Renal cortex interstitium (tissue), 11 donors: ENCODE results near the gene XXYLT1. TPM values are rescaled to one million over a fixed set of nuclear protein-coding genes. Genes with fewer than 3 reads are reported as not detected.
"Not testable (repeated sequence)": the region's sequence is repeated elsewhere in the genome, so short reads cannot be mapped to it uniquely, and the experiment has no call there.

Experiments used
- DNase-seq, 11 donors: peaks; one replicate each; pipeline ENCODE4 v3.0.0-alpha.2; 2013; ENCODE audit warnings: low read depth in 9 of 11, low spot score in 4 of 11; ENCODE audit errors: extremely low read depth in 1 of 11
- polyA plus RNA-seq, 3 donors: library from polyadenylated mRNA; unstranded; fragments of 120-200 nt; gene quantifications; one replicate each; pipeline ENCODE4 v1.2.1, GENCODE V29; 2013; ENCODE audit not compliant: insufficient read length in 3 of 3

The XXYLT1 gene
- polyA plus RNA-seq, 3 donors, result 27.3 to 35.5 (median 27.8) TPM

DNA sequence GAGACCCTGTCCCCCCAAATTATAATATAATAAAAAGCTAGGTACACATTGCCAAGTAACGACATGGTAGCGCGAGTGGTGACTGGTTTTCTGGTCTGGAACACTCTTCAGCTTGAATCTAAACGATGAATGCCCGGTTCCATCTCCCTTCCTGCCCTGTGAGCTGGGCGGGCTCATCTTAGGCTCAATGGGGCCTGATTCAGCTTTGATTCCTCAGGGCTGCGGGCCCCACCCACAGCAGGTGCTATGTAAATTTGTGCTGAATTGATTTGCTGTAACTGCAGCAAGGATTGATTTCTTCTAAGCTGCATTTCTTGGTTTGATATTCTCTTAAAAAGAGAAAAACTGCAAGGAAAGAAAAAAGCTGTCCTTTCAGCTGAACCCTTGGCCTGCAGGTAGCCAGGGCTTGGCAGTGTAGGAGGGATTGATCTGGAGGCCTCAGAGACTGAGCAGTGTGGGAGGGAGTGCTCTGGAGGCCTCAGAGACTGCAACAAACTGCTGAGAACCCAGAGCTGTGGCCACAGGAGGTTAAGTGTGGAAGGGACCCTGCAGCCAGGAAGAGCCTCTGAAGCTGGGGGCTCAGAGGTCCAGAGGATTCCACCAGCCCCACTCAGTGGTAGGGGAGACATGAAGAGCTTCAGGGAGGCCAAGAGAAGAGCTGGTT, 231.6 kb downstream of the XXYLT1 start:
- DNase-seq, result no peak

DNA sequence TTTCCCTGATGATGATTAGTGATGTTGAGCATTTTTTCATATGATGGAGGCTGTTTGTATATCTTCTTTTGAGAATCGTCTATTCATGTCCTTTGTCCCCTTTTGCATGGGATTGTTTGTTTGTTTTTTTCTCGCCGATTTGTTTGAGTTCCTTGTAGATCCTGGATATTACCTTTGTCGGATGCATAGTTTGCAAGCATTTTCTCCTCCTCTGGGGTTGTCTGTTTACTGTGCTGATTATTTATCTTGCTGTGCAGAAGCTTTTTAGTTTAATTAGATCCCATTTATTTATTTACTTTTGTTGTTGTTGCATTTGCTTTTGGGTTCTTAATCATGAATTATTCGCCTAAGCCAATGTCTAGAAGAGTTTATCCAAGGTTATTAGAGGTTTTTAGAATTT, 232.8 kb downstream of the XXYLT1 start:
- no peak for DNase-seq

DNA sequence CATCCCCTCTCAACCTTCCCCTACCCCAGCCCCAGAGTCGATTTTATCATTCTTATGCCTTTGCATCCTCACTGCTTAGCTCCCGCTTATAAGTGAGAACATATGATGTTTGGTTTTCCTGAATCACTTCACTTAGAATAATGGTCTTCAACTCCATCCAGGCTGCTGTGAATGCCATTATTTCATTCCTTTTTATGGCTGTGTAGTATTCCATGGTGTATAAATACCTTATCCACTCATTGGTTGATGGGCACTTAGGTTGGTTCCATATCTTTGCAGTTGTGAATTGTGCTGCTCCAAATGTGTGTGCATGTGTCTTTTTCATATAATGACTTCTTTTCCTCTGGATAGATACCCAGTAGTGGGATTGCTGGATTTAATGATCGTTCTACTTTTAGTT, 233.4 kb downstream of the XXYLT1 start:
- not testable (repeated sequence) for DNase-seq

DNA sequence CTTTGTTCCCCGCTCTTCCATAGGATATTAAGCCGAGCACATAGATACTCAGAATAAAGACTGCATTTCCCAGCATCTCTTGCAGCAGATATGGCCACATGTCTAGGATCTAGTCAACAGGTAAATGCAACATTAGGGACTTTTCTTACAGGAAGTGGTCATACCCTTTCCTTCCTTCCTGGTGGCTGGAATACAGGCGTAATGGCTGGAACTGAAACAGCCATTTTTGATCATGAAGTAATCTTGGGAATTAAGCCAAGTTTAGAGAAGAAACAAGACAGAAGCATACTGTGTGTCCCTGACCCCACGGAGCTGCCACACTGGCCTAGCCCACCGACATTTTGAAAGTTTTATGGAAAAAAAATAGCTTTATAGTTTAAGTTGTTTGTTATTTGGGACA, 234.0 kb downstream of the XXYLT1 start:
- no peak for DNase-seq

DNA sequence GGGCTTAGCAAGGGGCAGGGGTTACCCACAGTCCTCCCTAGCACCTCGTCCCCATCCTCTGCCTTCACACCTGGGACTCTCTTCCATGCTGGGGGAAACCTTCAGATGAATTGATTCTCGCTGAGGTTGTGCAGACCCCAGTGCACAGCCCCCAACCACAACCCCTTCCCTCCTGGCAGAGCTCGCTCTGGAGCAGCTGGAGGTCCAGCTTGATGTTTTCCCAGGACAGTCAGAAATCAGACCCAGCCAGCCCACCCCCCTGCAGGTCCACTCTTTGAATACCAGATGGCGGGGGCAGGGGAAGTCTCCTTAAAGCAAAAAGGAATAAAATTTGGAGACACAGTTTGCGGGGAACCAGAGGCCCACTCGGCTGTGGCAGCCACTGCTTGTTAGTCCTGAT, 234.4 kb downstream of the XXYLT1 start:
- no peak for DNase-seq

DNA sequence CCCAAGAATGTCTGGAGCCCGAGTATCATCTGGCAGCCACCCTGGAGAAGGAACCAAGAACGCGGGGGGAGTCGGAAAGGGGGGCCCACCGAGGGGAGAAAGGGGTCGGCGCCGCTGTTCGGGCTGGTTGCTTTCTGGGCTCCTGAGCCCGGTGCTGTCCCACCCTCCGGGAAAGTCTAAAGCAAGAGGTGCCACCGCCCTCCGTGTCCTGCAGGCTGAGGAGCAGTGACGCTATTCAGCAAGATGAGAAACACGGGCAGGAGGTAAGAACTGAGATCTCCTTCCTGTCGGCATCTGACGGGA, 234.8 kb downstream of the XXYLT1 start:
- DNase-seq, result no peak

DNA sequence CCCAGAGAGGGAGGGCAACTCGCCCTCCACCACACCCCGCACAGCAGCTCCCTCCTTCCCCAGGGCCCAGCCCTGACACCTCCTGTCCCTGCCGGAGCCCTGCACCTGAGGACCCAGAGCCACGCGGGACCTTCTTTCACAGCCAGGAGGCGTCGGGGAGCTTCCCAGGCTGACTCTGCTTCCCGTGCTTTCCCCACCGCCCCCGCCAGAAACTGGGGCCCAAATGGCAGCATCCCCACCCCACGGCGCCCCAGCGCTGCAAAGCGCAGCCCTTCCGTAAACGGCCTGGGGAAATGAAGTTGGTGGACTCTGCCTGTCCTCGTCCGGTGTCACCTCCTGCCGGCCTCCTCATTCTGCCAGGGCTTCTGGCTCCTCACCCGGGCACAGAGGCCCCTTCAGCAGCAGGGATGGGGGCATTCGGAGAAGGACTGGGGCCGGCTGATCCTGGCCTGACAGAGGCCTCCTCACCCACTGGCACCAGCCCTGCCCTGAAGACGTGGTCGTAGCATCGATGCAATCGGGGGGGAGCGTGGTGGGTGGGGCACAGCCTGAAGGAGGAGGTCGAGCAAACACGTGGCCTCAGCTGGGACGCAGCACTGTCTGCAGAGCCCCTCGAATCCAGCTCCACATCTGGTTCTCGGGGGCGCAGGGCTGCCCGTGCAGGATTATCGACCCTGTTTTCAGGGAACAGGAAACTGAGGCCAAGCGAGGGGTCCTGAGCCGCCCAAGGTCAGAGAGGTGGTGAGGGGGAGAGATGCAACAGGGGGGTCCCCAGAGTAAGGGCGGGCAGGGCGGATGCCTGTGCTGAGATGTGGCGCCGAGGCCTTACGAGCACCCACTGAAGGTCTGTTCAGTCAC, 235.4 kb downstream of the XXYLT1 start:
- DNase-seq, result no peak

DNA sequence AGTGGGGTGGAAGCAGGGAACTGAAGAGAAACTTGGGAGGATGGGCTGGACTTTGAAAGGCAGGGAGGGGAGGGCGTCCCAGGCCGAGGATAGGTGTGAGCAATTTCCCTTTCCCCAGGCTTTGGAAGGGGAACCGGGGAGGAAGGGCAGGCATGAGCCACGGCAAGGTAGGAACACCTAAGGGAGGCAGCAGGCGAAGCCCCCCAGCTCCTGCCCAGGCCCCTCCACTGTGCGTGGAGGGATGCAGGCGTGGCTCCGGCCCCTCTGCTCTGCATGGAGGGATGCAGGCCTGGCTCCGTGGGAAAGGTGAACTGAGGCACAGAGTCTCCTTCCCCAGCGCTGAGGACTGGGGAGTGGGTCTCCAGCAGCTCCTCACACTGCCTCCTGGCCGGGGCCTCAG, 236.4 kb downstream of the XXYLT1 start:
- no peak for DNase-seq

DNA sequence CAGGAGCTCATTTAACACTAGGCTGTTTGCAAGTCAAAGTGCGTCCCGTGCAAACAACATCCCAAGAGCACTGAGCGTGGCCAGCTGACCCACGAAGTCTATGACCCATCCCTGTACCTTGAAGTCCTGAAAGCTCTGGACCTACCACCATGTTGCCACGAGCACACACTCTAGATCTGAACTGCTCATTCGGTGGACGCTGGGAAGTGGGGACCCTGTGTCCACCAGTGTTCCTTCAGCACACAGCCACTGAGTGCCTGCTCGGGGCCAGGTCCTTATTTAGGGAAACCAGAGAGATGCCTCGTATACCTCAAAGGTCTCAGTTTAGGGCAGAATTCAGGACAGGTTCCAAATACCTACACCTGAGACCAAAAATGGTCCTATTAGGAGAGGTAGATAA, 236.9 kb downstream of the XXYLT1 start:
- DNase-seq, result no peak

DNA sequence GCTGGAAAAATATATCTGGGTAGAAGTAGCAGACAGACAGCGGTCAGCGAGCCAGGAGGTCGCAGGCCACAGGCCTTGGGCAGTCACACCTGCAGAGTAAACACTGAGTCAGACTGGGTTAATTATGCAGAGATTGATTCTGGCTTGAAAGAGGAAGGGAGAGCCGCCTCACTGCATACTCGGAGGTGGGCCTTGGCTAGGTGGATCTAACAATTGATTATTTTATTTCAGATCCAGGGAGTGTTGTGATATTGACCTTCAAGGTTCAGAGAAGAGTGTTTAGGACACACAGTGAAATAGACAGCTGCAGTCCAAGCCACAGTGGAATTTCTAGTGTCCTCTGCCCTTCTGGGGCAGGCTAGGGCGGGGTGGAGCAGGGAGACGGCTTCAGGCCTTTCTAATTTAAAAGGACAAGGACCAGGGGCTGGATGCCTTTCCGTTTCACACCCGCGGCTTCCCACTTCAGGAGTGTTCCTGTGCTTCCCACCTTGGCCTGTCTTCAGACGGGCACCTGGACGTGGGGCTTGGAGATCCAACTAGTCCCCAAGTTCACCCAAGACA, 237.3 kb downstream of the XXYLT1 start:
- no peak for DNase-seq

DNA sequence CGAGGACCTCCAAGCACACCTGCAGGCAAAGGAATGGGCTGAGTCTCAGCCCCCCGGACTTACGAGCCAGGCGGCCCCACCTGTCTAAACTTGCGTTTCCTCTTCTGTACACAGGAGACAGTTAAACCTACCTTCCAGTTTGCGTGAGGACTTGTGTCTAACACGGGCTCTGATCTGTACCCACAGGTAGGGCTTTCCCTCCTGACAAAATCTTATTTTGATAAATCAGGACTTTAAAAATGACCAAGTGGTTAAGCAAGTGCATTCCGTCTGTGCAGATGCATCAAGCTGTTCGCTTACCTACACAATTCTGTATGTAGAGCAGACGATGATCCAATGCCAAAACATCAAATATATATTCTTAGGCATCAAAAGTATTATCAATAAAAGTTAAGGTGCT, 238.0 kb downstream of the XXYLT1 start:
- DNase-seq, result no peak

DNA sequence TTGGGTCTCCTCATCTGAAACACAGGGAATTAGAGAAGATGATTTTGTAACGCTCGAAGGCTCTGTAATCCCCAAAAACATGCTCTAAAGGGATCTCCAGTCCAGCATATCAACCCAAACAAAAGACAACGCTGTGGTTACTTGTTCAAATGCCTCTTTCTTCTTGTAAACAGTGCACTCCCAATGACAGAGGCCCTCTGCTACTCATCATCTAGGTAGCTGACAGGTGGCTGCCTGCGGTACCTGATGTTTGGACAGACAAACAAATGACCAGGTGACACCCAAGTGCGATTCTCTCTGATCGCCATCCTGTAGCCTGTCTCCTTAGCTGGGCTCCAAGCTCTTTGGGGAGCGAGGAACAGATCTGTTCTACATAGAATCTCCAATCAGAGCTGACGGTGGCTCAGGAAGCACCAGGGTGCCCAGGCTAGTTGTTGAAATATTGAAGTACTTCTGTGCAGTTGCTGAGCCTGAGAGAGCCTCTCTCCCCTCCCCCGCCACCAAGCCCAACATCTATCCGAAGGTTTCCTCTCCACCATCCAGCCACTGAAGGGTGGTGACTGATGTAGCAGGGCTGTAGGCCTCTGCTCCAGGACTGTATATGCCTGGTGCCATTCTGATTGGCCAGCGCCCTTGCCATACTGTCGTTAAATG, 238.7 kb downstream of the XXYLT1 start:
- DNase-seq, result no peak

DNA sequence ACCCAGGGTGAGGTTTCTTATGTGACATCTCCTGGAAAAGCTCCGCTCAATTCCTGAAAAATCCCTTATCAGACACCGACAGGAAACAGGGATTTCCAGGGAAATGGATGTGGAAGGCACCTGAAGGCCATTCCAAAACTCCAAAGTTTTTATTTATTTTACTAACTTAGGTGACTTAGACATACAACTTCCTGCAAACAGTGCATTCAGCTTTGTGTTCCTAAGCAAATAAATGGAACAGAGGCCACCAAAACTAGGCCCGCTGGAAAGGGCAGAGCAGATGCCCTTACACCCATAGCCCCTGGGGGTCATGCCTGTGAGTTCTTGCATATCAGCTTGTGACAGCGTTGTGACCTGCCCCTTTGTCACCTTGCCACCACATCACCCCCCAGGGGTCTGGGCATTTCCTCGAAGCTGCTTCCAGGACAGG, 239.4 kb downstream of the XXYLT1 start:
- DNase-seq, result no peak

DNA sequence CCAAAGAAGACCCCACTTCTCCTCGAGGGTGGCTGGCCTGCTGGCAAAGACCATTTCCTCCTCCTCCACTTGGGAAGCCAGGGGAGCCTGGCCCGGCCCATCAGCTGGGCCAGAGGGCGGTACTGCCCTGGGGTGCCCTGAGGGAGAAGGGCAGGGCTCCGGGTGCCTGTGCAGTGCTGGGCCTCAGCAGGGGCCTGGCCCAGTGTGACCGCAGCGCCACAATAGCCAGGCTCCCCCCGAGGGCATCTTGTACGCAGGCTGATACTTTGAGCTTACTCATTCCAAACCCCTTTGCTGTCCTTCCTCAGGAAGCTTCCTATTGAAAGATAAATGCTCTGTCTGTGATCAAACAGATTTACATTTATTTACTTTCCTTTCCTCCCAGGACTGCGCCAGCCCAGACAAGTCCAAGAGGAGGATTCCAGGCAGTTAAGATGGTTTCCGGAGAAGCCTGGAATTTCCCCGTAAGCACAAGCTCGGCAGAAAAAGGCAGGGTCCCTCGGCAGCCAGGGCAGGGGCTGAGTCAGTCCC, 240.1 kb downstream of the XXYLT1 start:
- no peak for DNase-seq

DNA sequence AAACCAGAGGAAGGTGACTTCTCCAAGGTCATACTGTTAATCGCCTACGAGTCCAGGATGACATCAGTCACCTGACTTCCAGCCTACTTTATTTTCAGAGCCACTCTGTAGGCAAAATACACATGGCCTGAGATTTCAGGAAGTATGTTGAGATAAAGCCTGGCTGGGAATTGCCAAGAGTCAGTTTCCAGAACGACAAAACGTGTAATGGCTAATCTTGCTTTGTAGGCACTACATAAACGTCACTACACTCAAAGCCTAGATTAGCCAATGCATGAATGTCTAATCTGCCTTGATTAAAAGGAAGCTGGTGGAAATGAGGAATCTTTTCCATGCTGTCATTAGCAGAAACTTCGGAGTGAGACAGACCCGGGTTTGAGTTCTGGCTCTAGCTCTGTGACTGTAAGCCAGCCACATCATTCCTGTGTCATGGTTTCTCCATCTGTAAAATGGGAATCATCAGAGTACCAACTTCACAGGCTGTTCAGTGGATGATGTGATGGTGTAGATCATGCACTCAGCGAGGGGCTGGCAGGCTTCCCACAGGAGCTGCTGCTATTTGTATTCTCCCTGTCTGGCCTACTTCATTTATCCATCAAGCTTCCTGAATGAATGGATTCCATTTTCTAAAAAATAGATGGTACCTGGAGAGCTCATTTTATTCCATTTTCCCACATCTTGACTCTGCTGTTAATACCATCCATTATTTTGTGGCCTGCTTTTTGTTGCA, 241.9 kb downstream of the XXYLT1 start:
- DNase-seq, result no peak

DNA sequence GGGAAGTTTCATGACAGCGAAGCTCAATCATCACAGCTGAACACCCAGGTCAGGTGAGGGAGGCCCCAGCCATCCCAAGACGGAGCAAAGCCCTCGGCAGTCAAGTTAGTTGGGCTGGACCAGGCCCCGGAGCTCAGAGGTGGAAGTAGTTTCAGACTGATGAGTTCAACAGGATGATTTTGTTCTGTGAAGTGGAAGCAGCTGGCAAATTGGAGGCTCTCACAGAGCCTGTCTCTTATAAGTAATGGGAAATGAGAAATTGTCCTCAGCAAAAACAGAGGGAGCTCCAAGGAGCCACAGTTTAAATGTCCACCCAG, 245.1 kb downstream of the XXYLT1 start:
- DNase-seq, result no peak

DNA sequence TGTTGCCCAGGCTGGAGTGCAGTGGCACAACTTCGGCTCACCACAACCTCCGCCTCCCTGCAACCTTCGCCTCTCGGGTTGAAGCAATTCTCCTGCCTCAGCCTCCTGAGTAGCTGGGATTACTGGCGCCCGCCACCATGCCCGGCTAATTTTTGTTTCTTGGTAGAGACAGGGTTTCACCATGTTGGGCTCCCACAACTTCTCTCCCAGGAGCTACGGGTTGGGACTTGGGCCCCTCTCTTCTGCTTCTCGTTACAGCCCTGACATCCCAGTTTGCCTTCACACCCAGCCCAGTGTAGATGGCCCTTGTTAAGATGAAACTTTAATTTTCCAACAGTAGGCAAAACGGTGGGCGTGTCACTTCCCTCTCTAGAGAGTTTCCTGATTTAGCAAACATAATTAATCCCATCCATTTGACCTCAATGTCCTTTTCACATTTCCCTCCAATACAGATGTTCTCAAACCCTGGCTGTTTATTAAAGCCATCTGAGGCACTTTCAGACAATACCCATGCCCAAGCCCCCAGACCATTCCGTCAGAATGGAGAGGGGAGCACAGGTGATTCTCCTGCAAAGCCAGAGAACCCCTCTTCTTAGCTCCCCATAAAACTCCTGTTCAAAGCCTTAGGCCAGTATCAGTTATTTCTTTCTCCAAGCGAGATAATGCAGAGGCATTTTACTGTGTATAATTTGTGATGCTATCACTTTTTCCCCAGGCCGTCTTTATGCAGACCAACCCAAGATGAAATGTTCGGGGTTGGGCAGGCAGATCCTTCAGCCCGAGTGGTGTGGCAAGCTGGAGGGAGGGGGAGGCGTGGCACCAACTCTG, 245.7 kb downstream of the XXYLT1 start:
- DNase-seq, result no peak

DNA sequence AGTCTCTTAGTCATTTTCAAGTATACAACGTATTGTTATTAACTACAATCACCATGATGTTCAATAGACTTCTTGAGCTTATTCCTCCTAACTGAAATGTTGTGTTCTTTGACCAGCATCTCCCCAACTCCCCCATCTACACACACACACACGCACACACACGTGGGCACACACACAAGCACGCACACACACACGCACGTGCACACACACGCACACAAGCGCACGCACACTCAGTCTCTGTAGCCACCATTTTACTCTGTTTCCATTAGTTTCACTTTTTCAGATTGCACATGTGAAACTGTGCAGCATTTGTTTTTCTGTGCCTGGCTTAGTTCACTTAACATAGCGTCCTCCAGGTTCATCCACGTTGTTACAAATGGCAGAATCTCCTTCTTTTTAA, 247.0 kb downstream of the XXYLT1 start:
- no peak for DNase-seq

DNA sequence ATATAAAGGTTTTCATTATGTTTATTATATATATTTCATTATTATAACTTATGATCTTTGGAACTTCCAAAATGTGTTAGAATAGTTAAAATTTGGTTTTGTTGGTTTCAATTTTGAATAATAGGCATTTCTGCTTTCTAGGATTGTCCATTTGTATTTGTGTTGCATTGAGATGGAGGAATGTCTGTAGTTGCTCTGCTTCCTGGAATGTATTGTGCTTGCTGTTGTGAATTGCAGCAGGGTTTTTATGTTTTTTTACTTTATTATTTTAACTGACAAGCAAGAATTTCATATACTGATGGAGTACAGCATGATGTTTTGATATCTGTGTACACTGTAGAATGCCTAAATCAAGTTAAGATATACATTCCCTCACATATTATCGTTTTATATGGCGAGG, 247.4 kb downstream of the XXYLT1 start:
- DNase-seq, result no peak
